OCI-LY7 (cell line): ENCODE results near the gene SGMS1. TPM values are rescaled to one million over a fixed set of nuclear protein-coding genes. Genes with fewer than 3 reads are reported as not detected.

Experiments
- BruUV-seq: library from RNA; stranded (reverse); fragments of 400-500 nt; replicated peaks from 2 replicates; lab custom pipeline; 2021; lab: Mats Ljungman, UMichigan
- CTCF ChIA-PET: fragments of 300-600 bp; sonication (Branson Sonifier 250); formaldehyde crosslinking; loops from one replicate; lab custom pipeline; 2022; ENCODE audit warnings: antibody characterized with exemption; ENCODE audit not compliant: unreplicated experiment; lab: Charles Lee
- POLR2A ChIA-PET: fragments of 300-600 bp; sonication (Branson Sonifier 250); formaldehyde crosslinking; loops from one replicate; lab custom pipeline; 2022; ENCODE audit warnings: antibody characterized with exemption; lab: Charles Lee
- DNase-seq: peaks from one replicate; pipeline ENCODE4 v3.0.0-alpha.2; 2015; ENCODE audit warnings: low spot score
- H2AFZ ChIP-seq: fragments of 200-600 bp; sonication (generic), shearing (Covaris generic); 2 replicates; pipeline ENCODE4 v1.6.1; 2014; ENCODE audit warnings: mild to moderate bottlenecking, antibody characterized with exemption, low read length, moderate library complexity
- H3K27ac ChIP-seq: fragments of 200-600 bp; sonication (generic); 2 replicates; pipeline ENCODE4 v1.5.1; 2014; ENCODE audit warnings: mixed run types, low read depth, mild to moderate bottlenecking, moderate library complexity, low read length, inconsistent platforms; ENCODE audit not compliant: poor library complexity, severe bottlenecking
- H3K36me3 ChIP-seq: fragments of 200-600 bp; sonication (generic); 2 replicates; pipeline ENCODE4 v1.6.1; 2014; ENCODE audit warnings: mild to moderate bottlenecking, antibody characterized with exemption, low read length, moderate library complexity, mixed read lengths; ENCODE audit not compliant: insufficient read depth
- H3K4me1 ChIP-seq: fragments of 200-600 bp; sonication (generic); 2 replicates; pipeline ENCODE4 v1.5.1; 2014; ENCODE audit warnings: mild to moderate bottlenecking, low read length; ENCODE audit not compliant: insufficient read depth, poor library complexity, severe bottlenecking
- H3K4me2 ChIP-seq: fragments of 200-600 bp; sonication (generic); 2 replicates; pipeline ENCODE4 v1.6.1; 2014; ENCODE audit warnings: mild to moderate bottlenecking, low read length
- H3K4me3 ChIP-seq: fragments of 200-600 bp; sonication (generic); 2 replicates; pipeline ENCODE4 v1.5.1; 2014; ENCODE audit warnings: mild to moderate bottlenecking, low read depth, low read length; ENCODE audit not compliant: poor library complexity, severe bottlenecking
- H3K79me2 ChIP-seq: fragments of 200-600 bp; sonication (generic); 2 replicates; pipeline ENCODE4 v1.6.1; 2016; ENCODE audit warnings: low read depth, mild to moderate bottlenecking, low read length, moderate library complexity, mixed read lengths; ENCODE audit not compliant: insufficient read depth
- H3K9me2 ChIP-seq: fragments of 200-600 bp; sonication (generic); 2 replicates; pipeline ENCODE4 v1.6.1; 2016; ENCODE audit warnings: mild to moderate bottlenecking, low read length, mixed read lengths; ENCODE audit not compliant: insufficient read depth
- H3K9me3 ChIP-seq: fragments of 200-600 bp; sonication (generic); 2 replicates; pipeline ENCODE4 v1.6.1; 2014; ENCODE audit warnings: mild to moderate bottlenecking, mixed run types, low read length, mixed read lengths
- H4K20me1 ChIP-seq: fragments of 200-600 bp; sonication (generic); 2 replicates; pipeline ENCODE4 v1.6.1; 2014; ENCODE audit warnings: mild to moderate bottlenecking, antibody characterized with exemption, low read length, moderate library complexity, mixed read lengths; ENCODE audit not compliant: insufficient read depth
- CTCF ChIP-seq: fragments of 200-600 bp; sonication (generic); conservative IDR thresholded peaks from 2 replicates; pipeline ENCODE4 v1.5.1; 2014; ENCODE audit warnings: mild to moderate bottlenecking, antibody characterized with exemption, low read length, moderate library complexity, mixed read lengths
- EZH2phosphoT487 ChIP-seq: fragments of 200-600 bp; sonication (generic); IDR thresholded peaks from 2 replicates; pipeline ENCODE4 v1.6.1; 2018; ENCODE audit warnings: low read depth, borderline replicate concordance, mild to moderate bottlenecking, mixed run types, antibody characterized with exemption, low read length, moderate library complexity, mixed read lengths
- intact Hi-C: fragments of 100-400 bp; cut with micrococcal nuclease; formaldehyde crosslinking; loops from one replicate; pipeline ENCODE4 v1.10.0; 2022; ENCODE audit not compliant: unreplicated experiment
- total RNA-seq, 2 experiments: library from RNA; depleted of rRNA in 1 of 2; stranded (reverse); fragments of >200 nt in 1 of 2; shearing (Covaris generic) in 1 of 2; gene quantifications; 2 replicates each; pipeline ENCODE4 v1.2.3, GENCODE V29; 2014 to 2022

Gene SGMS1
- total RNA-seq, 2 experiments from 2014 or later, result 45.4 to 57.5 TPM

DNA sequence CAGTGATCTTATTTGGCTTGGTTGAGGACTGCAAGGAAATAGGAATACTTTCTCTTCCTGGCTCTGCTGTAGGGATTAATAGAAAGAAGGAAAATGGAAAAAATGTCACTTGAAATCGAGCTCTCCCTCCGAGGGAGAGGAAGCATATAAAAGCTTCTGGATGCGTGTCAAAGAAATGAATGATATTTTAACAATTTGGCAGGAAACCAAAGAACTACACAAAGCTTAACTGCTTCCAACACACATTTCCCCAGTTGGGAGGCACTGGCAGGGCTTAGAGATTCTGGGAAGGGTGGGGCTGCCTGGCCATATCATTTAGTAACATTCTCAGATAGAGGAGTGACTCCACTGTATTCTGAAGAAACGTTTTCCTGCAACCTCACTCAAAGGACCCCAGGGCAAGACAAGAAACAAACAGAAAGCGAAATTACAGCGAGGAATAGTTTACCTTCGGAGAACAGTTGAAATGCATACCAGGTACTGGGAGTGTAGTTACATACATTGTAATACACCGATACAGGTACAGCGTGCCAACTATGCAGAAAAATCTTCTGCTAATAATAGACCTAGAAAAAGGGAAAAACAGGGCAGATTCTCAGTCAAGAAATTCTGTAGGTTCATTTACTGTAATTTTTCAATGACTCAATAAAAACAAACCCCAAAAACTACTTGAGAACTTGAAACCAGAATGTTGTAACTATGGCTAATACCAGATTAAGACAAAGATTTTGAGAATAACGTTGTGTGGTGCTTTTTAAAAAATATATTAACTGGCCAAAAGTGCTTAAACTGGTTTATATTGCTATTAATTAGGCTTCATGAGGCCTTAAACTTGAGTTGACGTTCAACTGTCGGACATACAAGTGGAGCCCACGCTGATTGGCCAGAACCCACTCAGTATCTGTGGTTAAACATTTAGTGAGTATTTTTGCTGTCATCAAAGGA is 296.7 kb downstream of the SGMS1 start:
- Histone ChIP-seq H3K9me3 (no peaks in the 10 kb centered on the region), H3K9me2 (no peaks in the 10 kb centered on the region), H3K79me2 (no peaks in the 10 kb centered on the region), H3K27ac (no peak overlapping the region), H3K4me2 (no peak overlapping the region), H2AFZ (no peak overlapping the region), H4K20me1 (no peaks in the 10 kb centered on the region), H3K36me3 (peaks cover 62% of the 10 kb centered on the region), H3K4me3 (no peak overlapping the region), H3K4me1 (peaks cover 8% of the 10 kb centered on the region)
- no peak for TF ChIP-seq EZH2phosphoT487
- TF ChIP-seq CTCF, result no peak
- intact Hi-C loops, result no loop called here
- BruUV-seq, result no TSS peak
- no peak for DNase-seq
- ChIA-PET POLR2A (interaction anchor here (0.7 to 1.4 kb wide), 4 partner anchors 10 to 25 kb away, joined by 3 to 17 read pairs (median 4); no protein-coding TSS in a partner anchor), CTCF (no interaction called here)

DNA sequence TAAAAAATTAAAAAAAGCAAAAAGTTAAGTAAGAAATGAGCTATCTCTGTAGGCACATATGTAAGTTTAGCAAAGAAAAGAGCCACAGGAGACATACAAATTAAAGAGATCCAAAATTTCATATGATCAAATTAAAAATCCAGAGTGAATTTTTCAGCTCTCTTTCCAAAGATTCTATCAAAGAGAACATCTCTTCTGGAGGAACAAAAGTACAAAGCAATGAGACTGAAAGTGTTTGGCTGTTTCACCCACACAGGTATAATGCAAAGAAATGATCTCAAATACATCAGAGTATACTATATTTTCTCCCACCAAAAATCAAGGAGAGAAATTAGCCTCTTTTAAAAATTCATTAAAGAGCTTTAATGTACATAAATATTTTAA is 297.6 kb downstream of the SGMS1 start:
- TF ChIP-seq CTCF (no peak), EZH2phosphoT487 (no peak)
- no peak for DNase-seq
- H3K4me1 ChIP-seq, result peaks cover 8% of the 10 kb centered on the region
- H2AFZ ChIP-seq, result no peak overlapping the region
- CTCF ChIA-PET, result no interaction called here
- H3K4me3 ChIP-seq, result no peak overlapping the region
- peaks cover 70% of the 10 kb centered on the region for H3K36me3 ChIP-seq
- no peak overlapping the region for H3K4me2 ChIP-seq
- POLR2A ChIA-PET, result interaction anchor here (0.7 to 1.4 kb wide), 5 partner anchors 9 to 34 kb away, joined by 3 to 17 read pairs (median 3); no protein-coding TSS in a partner anchor
- no peaks in the 10 kb centered on the region for H3K79me2 ChIP-seq
- H3K27ac ChIP-seq, result no peak overlapping the region
- no TSS peak for BruUV-seq
- intact Hi-C loops, result no loop called here
- H3K9me3 ChIP-seq, result no peaks in the 10 kb centered on the region
- no peaks in the 10 kb centered on the region for H3K9me2 ChIP-seq
- no peaks in the 10 kb centered on the region for H4K20me1 ChIP-seq
